Body of pancreas (tissue), 4 donors: ENCODE measurements around the gene HOOK2. TPM values are rescaled to one million over a fixed set of nuclear protein-coding genes. Genes with fewer than 3 reads are reported as not detected.

ENCODE experiments used
- ATAC-seq: fragments of 150-250 bp; one replicate; pipeline ENCODE4 v1.9.1; 2016
- DNase-seq, 4 donors: peaks; one replicate each; pipeline ENCODE4 v3.0.0-alpha.2; 2019
- H3K27ac ChIP-seq, 4 donors: fragments of 200-600 bp; sonication (generic); 1 replicate in 3 of 4; 2 replicates in 1 of 4; pipeline versions ENCODE4 v1.5.1 to v1.6.1; 2016 to 2019; ENCODE audit warnings: mild to moderate bottlenecking in 1 of 4, mixed read lengths in 1 of 4, moderate library complexity in 1 of 4
- H3K27me3 ChIP-seq, 2 donors: fragments of 200-600 bp; sonication (generic); one replicate each; pipeline ENCODE4 v1.6.0; 2016; ENCODE audit warnings: mild to moderate bottlenecking in 1 of 2
- H3K36me3 ChIP-seq, 2 donors: fragments of 200-600 bp; sonication (generic); replicated peaks in 1 of 2; 2 replicates each; pipeline ENCODE4 v1.5.1; 2016; ENCODE audit warnings: low read depth in 2 of 2; ENCODE audit not compliant: insufficient read depth in 1 of 2
- H3K4me1 ChIP-seq: fragments of 200-600 bp; sonication (generic); one replicate; pipeline ENCODE4 v1.6.0; 2016
- H3K4me3 ChIP-seq, 2 donors: fragments of 200-600 bp; sonication (generic); 1 replicate in 1 of 2; 2 replicates in 1 of 2; pipeline ENCODE4 v1.5.1; 2016 to 2019
- H3K9me3 ChIP-seq, 3 donors: fragments of 200-600 bp; sonication (generic); 1 replicate in 2 of 3; 2 replicates in 1 of 3; pipeline ENCODE4 v1.5.1; 2016
- CTCF ChIP-seq, 7 experiments: fragments of 450-650 bp in 4 of 7; fragments of 200-600 bp in 3 of 7; sonication (generic) in 3 of 7; IDR thresholded peaks; one replicate each; pipeline ENCODE4 v1.5.1; 2016 to 2019; ENCODE audit warnings: antibody characterized with exemption in 7 of 7
- POLR2A ChIP-seq, 3 donors: fragments of 450-650 bp; IDR thresholded peaks; one replicate each; pipeline ENCODE4 v1.6.1; 2016; ENCODE audit warnings: antibody characterized with exemption in 3 of 3, mild to moderate bottlenecking in 2 of 3
- WGBS, 2 donors: methylation state at CpG; one replicate each; pipeline ENCODE4 v1.1.5; 2017; 5-methylcytosine and 5-hydroxymethylcytosine counted together
- intact Hi-C: fragments of 100-400 bp; cut with DNase I; formaldehyde crosslinking; loops from one replicate; pipeline ENCODE4 v1.15.1; 2023
- total RNA-seq, 2 donors: library from RNA; depleted of rRNA; stranded (reverse); fragments of >200 nt; gene quantifications; one replicate each; pipeline ENCODE4 v1.1.0, GENCODE V29; 2016

The HOOK2 gene
- total RNA-seq, 2 donors from 2014 or later = 114 to 354 TPM

DNA sequence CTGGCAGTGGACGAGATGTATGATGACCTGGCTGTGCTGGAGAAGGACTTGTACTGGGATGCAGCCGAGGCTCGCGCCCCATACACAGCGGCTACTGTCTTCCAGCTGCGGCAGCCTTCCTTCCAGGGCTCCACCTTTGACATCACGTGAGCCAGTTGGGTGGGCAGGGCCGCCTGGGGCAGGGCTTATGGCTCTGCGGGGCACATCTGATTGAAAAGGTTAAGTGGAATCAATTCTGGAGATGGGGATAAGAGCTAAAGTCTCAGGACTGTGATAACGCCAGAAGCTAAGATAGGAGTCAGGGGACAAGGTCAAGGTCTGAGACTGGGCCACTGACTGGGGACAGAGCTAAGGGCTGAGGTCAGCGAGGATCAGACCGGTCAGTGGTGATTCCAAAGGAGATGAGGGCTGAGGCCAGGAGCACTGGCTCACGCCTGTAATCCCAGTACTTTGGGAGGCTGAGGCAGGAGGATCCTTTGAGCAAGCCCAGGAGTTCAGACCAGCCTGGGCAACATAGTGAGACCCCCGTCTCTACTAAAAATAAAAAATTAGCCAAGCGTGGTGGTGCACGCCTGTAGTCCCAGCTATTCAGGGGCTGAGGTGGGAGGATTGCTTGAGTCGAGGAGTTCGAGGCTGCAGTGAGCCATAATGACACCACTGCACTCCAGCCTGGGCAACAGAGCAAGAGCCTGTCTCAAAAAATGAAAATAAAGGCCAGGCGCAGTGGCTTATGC is 19.0 kb downstream of the HOOK2 start:
- no peaks in the 10 kb centered on the region for H3K36me3 ChIP-seq
- peaks cover 9% of the 10 kb centered on the region for H3K4me1 ChIP-seq
- ATAC-seq (no peak), DNase-seq (no peak)
- H3K4me3 ChIP-seq = no peak overlapping the region
- TF ChIP-seq CTCF (IDR thresholded peaks at IDR 0.05) = no peak
- TF ChIP-seq POLR2A (IDR thresholded peaks at IDR 0.05) = no peak
- H3K27me3 ChIP-seq = no peaks in the 10 kb centered on the region
- no peaks in the 10 kb centered on the region for H3K9me3 ChIP-seq
- 67 to 76% methylated on average over 11 to 19 of the region's 19 CpGs for WGBS, 2 donors
- intact Hi-C loops = no loop called here
- no peak overlapping the region for H3K27ac ChIP-seq

DNA sequence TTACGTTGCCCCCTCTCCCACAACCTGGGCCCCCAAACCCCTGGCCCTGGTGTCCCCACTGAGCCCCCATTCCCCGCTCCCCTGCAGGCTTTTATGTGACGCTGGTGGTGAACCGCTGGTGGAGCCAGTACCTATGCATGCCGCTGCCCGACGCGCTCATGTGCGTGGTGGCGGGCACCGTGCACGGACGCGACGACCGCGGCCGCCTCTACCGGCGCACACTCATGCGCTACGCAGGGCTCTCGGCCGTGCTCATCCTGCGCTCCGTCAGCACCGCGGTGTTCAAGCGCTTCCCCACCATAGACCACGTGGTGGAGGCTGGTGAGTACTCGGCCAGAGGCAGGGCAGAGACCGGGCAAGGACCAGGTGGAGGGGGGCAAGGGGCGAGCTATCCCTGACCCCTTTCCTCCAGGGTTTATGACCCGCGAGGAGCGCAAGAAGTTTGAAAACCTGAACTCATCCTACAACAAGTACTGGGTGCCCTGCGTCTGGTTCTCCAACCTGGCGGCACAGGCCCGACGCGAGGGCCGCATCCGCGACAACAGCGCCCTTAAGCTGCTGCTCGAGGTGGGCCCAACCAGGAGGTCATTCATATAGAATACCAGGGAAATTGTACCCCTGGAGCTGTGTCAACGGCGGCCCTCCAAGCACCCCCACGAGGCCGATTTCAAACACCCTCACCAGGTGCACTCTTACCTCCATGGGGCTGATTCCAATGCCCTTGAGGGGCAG is 20.7 kb downstream of the HOOK2 start:
- intact Hi-C loops = no loop called here
- H3K4me3 ChIP-seq = no peak overlapping the region
- H3K36me3 ChIP-seq = no peaks in the 10 kb centered on the region
- 60 to 69% methylated on average over 10 to 46 of the region's 50 CpGs for WGBS, 2 donors
- no peak overlapping the region for H3K27ac ChIP-seq
- no peaks in the 10 kb centered on the region for H3K9me3 ChIP-seq
- no peaks in the 10 kb centered on the region for H3K27me3 ChIP-seq
- TF ChIP-seq POLR2A (IDR thresholded peaks at IDR 0.05) = no peak
- no peak for TF ChIP-seq CTCF (IDR thresholded peaks at IDR 0.05)
- DNase-seq (no peak), ATAC-seq (no peak)
- H3K4me1 ChIP-seq = peaks cover 9% of the 10 kb centered on the region

DNA sequence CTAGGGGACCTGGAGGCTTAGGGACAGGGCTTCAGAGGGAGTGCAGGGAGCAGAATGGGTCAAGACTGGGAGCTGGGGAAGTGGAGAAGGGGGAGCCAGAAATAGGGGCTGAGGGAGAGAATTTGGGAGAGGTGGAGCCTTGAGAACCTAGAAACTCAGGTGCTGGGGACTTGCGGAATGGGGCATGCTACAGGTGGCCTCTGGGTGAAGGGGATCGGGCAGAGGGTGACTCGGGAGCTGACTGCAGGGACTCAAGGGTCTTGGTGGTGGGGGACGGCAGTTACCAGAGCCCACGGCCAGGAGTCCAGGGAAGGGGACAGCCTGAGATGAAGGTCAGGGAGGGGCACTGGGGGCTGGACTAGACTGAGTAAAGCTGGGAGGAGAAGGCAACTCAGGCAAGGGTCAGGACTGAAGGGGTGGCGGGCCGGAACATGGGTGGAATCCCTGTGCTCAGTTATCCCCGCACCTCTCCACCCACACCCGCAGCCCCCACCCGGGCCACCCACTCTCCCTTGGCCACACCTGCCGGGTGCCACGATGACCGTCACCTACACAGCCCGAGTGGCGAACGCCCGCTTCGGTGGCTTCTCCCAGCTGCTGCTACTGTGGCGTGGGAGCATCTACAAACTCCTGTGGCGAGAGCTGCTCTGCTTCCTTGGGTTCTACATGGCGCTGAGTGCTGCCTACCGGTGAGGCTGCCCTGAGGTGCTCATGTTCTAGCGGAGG is 23.1 kb downstream of the HOOK2 start:
- DNase-seq = no peak
- Histone ChIP-seq H3K4me3 (no peak overlapping the region), H3K27me3 (no peaks in the 10 kb centered on the region), H3K4me1 (no peaks in the 10 kb centered on the region), H3K9me3 (no peaks in the 10 kb centered on the region), H3K27ac (no peak overlapping the region), H3K36me3 (no peaks in the 10 kb centered on the region)
- TF ChIP-seq CTCF (IDR thresholded peaks at IDR 0.05) = no peak
- TF ChIP-seq POLR2A (IDR thresholded peaks at IDR 0.05) = no peak
- no peak for ATAC-seq
- intact Hi-C loops = no loop called here
- WGBS, 2 donors = 49 to 61% methylated on average over 20 to 22 of the region's 23 CpGs

DNA sequence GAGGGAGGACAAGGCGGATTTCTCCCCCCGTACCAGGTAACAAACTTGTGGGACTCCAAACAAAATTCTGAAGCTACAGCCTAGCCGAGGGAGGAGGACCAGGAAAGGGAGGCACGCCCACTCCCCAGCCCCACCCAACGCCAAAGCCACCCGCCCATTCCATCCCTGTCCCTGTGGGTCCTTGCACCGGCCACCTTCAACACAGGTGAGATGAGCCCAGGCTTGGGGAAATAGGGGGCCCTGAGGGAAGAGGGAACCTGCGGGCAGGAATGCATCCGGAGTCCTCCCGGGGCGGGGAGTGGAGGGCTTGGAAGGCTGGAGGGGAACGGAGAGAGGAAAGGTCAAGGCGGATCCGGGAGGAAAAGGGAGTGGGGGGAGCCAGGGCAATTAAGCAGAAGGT is 23.7 kb downstream of the HOOK2 start, which contains the start of gene BEST2:
TSS of gene BEST2 (plus strand) at position 157 of the 400 bp plus-strand sequence. CDS start 802 bp downstream, outside the sequence.
- intact Hi-C loops = no loop called here

More for the DNA sequence above, 23.7 kb downstream of the HOOK2 start, which contains the start of gene BEST2:
- Histone ChIP-seq H3K9me3 (no peaks in the 10 kb centered on the region), H3K27ac (no peak within 1 kb of the TSS), H3K4me3 (no peak within 1 kb of the TSS), H3K36me3 (no peaks in the 10 kb centered on the region), H3K27me3 (no peaks in the 10 kb centered on the region), H3K4me1 (no peaks in the 10 kb centered on the region)
- ATAC-seq (no peak), DNase-seq (no peak)
- TF ChIP-seq POLR2A (IDR thresholded peaks at IDR 0.05) (no peak), CTCF (IDR thresholded peaks at IDR 0.05) (no peak)
- 35 to 36% methylated on average over 13 to 14 of the region's 14 CpGs for WGBS, 2 donors
